IMR-90 (cell line): ENCODE results near the gene EEF2K. TPM values are rescaled to one million over a fixed set of nuclear protein-coding genes. Genes with fewer than 3 reads are reported as not detected.

Source experiments
- ATAC-seq: fragments of 200-7000 bp; cut with Tn5 transposase; 2 replicates; pipeline ENCODE4 v1.9.1; 2020; ENCODE audit warnings: low read depth, mild to moderate bottlenecking, moderate library complexity
- BruUV-seq: library from RNA; stranded (reverse); fragments of 400-500 nt; replicated peaks from 2 replicates; lab custom pipeline; 2021; lab: Mats Ljungman, UMichigan
- CTCF ChIA-PET: fragments of 300-600 bp; formaldehyde crosslinking; extraction: SDS; loops from one replicate; lab custom pipeline; 2021; ENCODE audit warnings: antibody characterized with exemption; lab: Yijun Ruan, JAX
- POLR2A ChIA-PET: fragments of 300-600 bp; sonication (Branson Sonifier 250); formaldehyde crosslinking; loops from one replicate; lab custom pipeline; 2022; ENCODE audit warnings: antibody characterized with exemption; ENCODE audit not compliant: unreplicated experiment; lab: Charles Lee
- DNase-seq: peaks from one replicate; pipeline ENCODE4 v3.0.0; 2013
- H2AFZ ChIP-seq: replicated peaks from 2 replicates; pipeline ENCODE3; 2013; ENCODE audit warnings: low read length, mild to moderate bottlenecking; ENCODE audit not compliant: poor library complexity
- H2AK5ac ChIP-seq: 2 replicates; pipeline ENCODE4 v1.6.1; 2013; ENCODE audit warnings: low read depth, low read length, inconsistent platforms
- H2AK9ac ChIP-seq: replicated peaks from 2 replicates; pipeline ENCODE3; 2013; ENCODE audit warnings: mild to moderate bottlenecking, low read depth, low read length, moderate library complexity; ENCODE audit not compliant: poor library complexity
- H2BK120ac ChIP-seq: 2 replicates; pipeline ENCODE4 v1.6.1; 2013; ENCODE audit warnings: low read depth, low read length, inconsistent platforms
- H2BK15ac ChIP-seq: 3 replicates; pipeline ENCODE4 v1.6.1; 2013; ENCODE audit warnings: low read depth, low read length, inconsistent platforms
- H2BK20ac ChIP-seq: 2 replicates; pipeline ENCODE4 v1.6.1; 2013; ENCODE audit warnings: low read depth, mild to moderate bottlenecking, inconsistent platforms, low read length, moderate library complexity
- H2BK5ac ChIP-seq: 2 replicates; pipeline ENCODE4 v1.6.1; 2013; ENCODE audit warnings: mild to moderate bottlenecking, low read depth, low read length, inconsistent platforms; ENCODE audit not compliant: poor library complexity, severe bottlenecking
- H3K14ac ChIP-seq: replicated peaks from 2 replicates; pipeline ENCODE4 v1.6.1; 2013; ENCODE audit warnings: low read depth, low read length, inconsistent platforms
- H3K18ac ChIP-seq: 2 replicates; pipeline ENCODE4 v1.6.1; 2013; ENCODE audit warnings: low read depth, low read length, control low read depth
- H3K23ac ChIP-seq: 2 replicates; pipeline ENCODE4 v1.6.1; 2013; ENCODE audit warnings: low read depth, low read length, inconsistent platforms
- H3K27ac ChIP-seq: 2 replicates; pipeline ENCODE4 v1.5.1; 2013; ENCODE audit warnings: mild to moderate bottlenecking, control low read depth, low read length; ENCODE audit not compliant: insufficient read depth
- H3K27me3 ChIP-seq: 2 replicates; pipeline ENCODE4 v1.6.1; 2013; ENCODE audit warnings: low read length; ENCODE audit not compliant: control insufficient read depth, insufficient read depth
- H3K36me3 ChIP-seq: 2 replicates; pipeline ENCODE4 v1.6.1; 2013; ENCODE audit warnings: low read length, mixed read lengths; ENCODE audit not compliant: control insufficient read depth, insufficient read depth
- H3K4ac ChIP-seq: 2 replicates; pipeline ENCODE4 v1.6.1; 2013; ENCODE audit warnings: low read depth, low read length, inconsistent platforms
- H3K4me1 ChIP-seq: 2 replicates; pipeline ENCODE4 v1.6.1; 2013; ENCODE audit warnings: low read length, mixed read lengths; ENCODE audit not compliant: control insufficient read depth, insufficient read depth
- H3K4me2 ChIP-seq: 2 replicates; pipeline ENCODE4 v1.6.1; 2013; ENCODE audit warnings: low read depth, mild to moderate bottlenecking, control low read depth, low read length, moderate library complexity
- H3K4me3 ChIP-seq: 2 replicates; pipeline ENCODE4 v1.5.1; 2013; ENCODE audit warnings: low read depth, mild to moderate bottlenecking, control low read depth, low read length, moderate library complexity; ENCODE audit not compliant: insufficient read depth
- H3K56ac ChIP-seq: 2 replicates; pipeline ENCODE4 v1.6.1; 2013; ENCODE audit warnings: low read length, inconsistent platforms; ENCODE audit not compliant: insufficient read depth; ENCODE audit errors: extremely low read depth
- H3K79me1 ChIP-seq, 2 experiments: 2 replicates each; pipeline ENCODE4 v1.6.1; 2013; ENCODE audit warnings: low read length in 2 of 2, inconsistent platforms in 1 of 2, low read depth in 1 of 2
- H3K9ac ChIP-seq: 2 replicates; pipeline ENCODE4 v1.6.1; 2013; ENCODE audit warnings: low read depth, low read length, control low read depth
- H3K9me1 ChIP-seq: 2 replicates; pipeline ENCODE4 v1.6.1; 2013; ENCODE audit warnings: low read length, inconsistent platforms; ENCODE audit not compliant: insufficient read depth
- H3K9me3 ChIP-seq: 2 replicates; pipeline ENCODE4 v1.6.1; 2013; ENCODE audit warnings: low read length; ENCODE audit not compliant: control insufficient read depth, insufficient read depth
- H4K20me1 ChIP-seq: 2 replicates; pipeline ENCODE4 v1.6.1; 2013; ENCODE audit warnings: low read length, inconsistent platforms; ENCODE audit not compliant: insufficient read depth
- H4K5ac ChIP-seq: 2 replicates; pipeline ENCODE4 v1.6.1; 2013; ENCODE audit warnings: mild to moderate bottlenecking, low read depth, low read length, control low read depth
- H4K8ac ChIP-seq, 2 experiments: 2 replicates each; pipeline ENCODE4 v1.6.1; 2013; ENCODE audit warnings: low read depth in 2 of 2, low read length in 2 of 2, control low read depth in 1 of 2, inconsistent platforms in 1 of 2
- H4K91ac ChIP-seq: 2 replicates; pipeline ENCODE4 v1.6.1; 2013; ENCODE audit warnings: low read depth, low read length, inconsistent platforms; ENCODE audit not compliant: insufficient read depth
- CHD1 ChIP-seq: IDR thresholded peaks from 2 replicates; pipeline ENCODE4 v1.6.1; 2012; ENCODE audit warnings: low read depth, low read length, improper control_type of control experiment
- ELK1 ChIP-seq: fragments of 150-350 bp; IDR thresholded peaks from 2 replicates; pipeline ENCODE4 v1.6.1; 2016; ENCODE audit warnings: low read depth, mild to moderate bottlenecking, low read length, moderate library complexity, borderline replicate concordance
- FOS ChIP-seq: fragments of 150-350 bp; IDR thresholded peaks from 2 replicates; pipeline ENCODE4 v1.6.1; 2016; ENCODE audit warnings: low read depth, low read length
- MAZ ChIP-seq: IDR thresholded peaks from 2 replicates; pipeline ENCODE4 v1.6.1; 2012; ENCODE audit warnings: low read depth, mild to moderate bottlenecking, low read length, improper control_type of control experiment, moderate library complexity, borderline replicate concordance
- MXI1 ChIP-seq: IDR thresholded peaks from 2 replicates; pipeline ENCODE4 v1.6.1; 2012; ENCODE audit warnings: low read depth, mild to moderate bottlenecking, low read length, moderate library complexity, borderline replicate concordance
- NFE2L2 ChIP-seq: fragments of 150-350 bp; IDR thresholded peaks from 2 replicates; pipeline ENCODE4 v1.6.1; 2016; ENCODE audit warnings: low read depth, mild to moderate bottlenecking, low read length
- POLR2A ChIP-seq: IDR thresholded peaks from 2 replicates; pipeline ENCODE4 v1.6.1; 2012; ENCODE audit warnings: mild to moderate bottlenecking, low read depth, low read length
- RFX5 ChIP-seq: IDR thresholded peaks from 2 replicates; pipeline ENCODE4 v1.8.0; 2012; ENCODE audit warnings: low read depth, mild to moderate bottlenecking, low read length, moderate library complexity
- SMC3 ChIP-seq: fragments of 150-350 bp; IDR thresholded peaks from 2 replicates; pipeline ENCODE4 v1.6.1; 2016; ENCODE audit warnings: low read depth, mild to moderate bottlenecking, antibody characterized with exemption, low read length, moderate library complexity
- USF2 ChIP-seq: fragments of 150-350 bp; IDR thresholded peaks from 2 replicates; pipeline ENCODE4 v1.6.1; 2017; ENCODE audit warnings: mild to moderate bottlenecking, antibody characterized with exemption, low read length, low read depth
- WGBS, 2 experiments: methylation state at CpG; one replicate each; pipeline versions ENCODE4 v1.1.5 to v1.1.7; 2013; ENCODE audit warnings: missing lambda C conversion rate in 2 of 2; ENCODE audit not compliant: insufficient read length in 1 of 2; ENCODE audit errors: extremely low coverage in 2 of 2; 5-methylcytosine and 5-hydroxymethylcytosine counted together
- dilution Hi-C: fragments of 300-500 bp; cut with HindIII; formaldehyde crosslinking; loops from one replicate; pipeline ENCODE4 v1.14.3; 2018; ENCODE audit warnings: low sequenced_read_pairs; ENCODE audit not compliant: unreplicated experiment
- in situ Hi-C: fragments of 300-500 bp; cut with MboI; formaldehyde crosslinking; loops from 3 replicates; pipeline ENCODE4 v1.14.3; 2019; ENCODE audit warnings: low sequenced_read_pairs, inconsistent platforms, mixed read lengths
- intact Hi-C: fragments of 100-400 bp; cut with micrococcal nuclease; formaldehyde crosslinking; loops from 2 replicates; pipeline ENCODE4 v1.10.0; 2022
- polyA plus RNA-seq, 3 experiments: library from polyadenylated mRNA; depleted of rRNA; stranded (reverse); fragments of >200 nt; gene quantifications; 2 replicates each; pipeline ENCODE4 v1.2.3, GENCODE V29; 2012; ENCODE audit warnings: low replicate concordance in 1 of 3
- total RNA-seq: library from RNA; depleted of rRNA; stranded (reverse); fragments of >200 nt; gene quantifications from 2 replicates; pipeline ENCODE4 v1.2.3, GENCODE V29; 2012

EEF2K gene
- total and polyA plus RNA-seq, 2 of the 4 experiments (the other 2 are of a cell fraction), result 9.7 to 16.5 TPM

DNA sequence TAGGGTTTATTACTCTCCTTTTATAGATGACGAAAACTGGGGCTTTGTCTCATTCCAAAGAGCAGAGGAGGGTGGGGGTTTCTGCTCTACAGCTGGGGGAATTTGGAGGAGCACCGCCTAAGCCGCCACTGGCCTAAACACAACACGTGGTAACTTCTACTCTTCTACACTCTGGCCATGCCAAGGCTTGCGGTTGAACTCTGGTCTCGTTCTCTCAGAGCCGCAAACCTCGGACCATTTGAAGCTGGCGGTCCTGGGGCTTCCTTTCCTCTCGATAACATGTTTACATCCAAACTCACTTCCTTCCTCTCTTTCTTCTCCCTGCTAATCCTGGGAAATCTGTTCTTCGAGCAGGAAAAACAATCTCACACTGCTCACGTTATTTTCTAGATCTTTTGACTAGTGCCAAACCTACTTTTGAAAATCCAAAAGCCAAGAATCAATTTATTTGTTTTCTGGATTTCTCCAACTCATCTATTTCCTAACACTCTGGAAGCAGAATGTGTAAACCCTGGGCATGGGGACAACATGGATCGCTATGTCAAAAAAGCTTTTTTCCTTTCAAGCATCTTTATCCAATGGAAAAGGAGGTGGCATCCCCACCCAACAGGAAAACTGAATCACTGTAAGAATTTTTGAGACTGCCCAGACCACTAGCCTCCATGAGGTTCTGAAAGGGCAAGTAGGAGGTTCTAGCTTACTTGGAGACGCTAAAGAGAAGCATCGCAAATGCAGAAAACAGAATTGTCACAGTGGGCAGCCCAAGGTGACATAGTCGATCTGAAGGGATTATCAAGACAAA lies 13.6 kb upstream of the EEF2K start:
- intact Hi-C loops, result loop anchor here (1.0 kb wide), 1 partner anchor 105 kb away; the partner anchor contains the start of gene POLR3E
- dilution Hi-C loops, result no loop called here
- Histone ChIP-seq H4K20me1 (no peaks in the 10 kb centered on the region), H2AFZ (peak overlapping the region; percentile 90), H3K36me3 (no peaks in the 10 kb centered on the region), H3K9ac (peak overlapping the region; percentile 51), H3K79me1 (peaks cover 0 to 3% of the 10 kb centered on the region in 2 experiments; a peak in 1 of 4 replicates), H3K18ac (peak overlapping the region; percentile 22; the same call in 1 of the 2 replicates), H2AK5ac (peak overlapping the region; percentile 33; the same call in 1 of the 2 replicates), H3K27me3 (no peaks in the 10 kb centered on the region), H3K9me3 (no peaks in the 10 kb centered on the region), H3K4me2 (peak overlapping the region; percentile 64), H3K56ac (peak overlapping the region; percentile 39; the same call in 1 of the 2 replicates), H3K14ac (peak overlapping the region; percentile 78), H3K27ac (peak overlapping the region; percentile 18), H3K4me1 (peaks cover 4% of the 10 kb centered on the region; the same call in 1 of the 2 replicates), H2BK120ac (peak overlapping the region; percentile 74), H2BK5ac (peak overlapping the region; percentile 77), H4K8ac (peak overlapping the region; percentile 69 to 94), H3K4me3 (peak overlapping the region; percentile 28; the same call in 1 of the 2 replicates), H4K5ac (peak overlapping the region; percentile 20), H2BK20ac (peak overlapping the region; percentile 27; the same call in 1 of the 2 replicates), H3K23ac (peak overlapping the region; percentile 81; the same call in 1 of the 2 replicates), H3K9me1 (peaks cover 7% of the 10 kb centered on the region; the same call in 1 of the 2 replicates), H2AK9ac (peak overlapping the region; percentile 53), H2BK15ac (peak overlapping the region; percentile 5; the same call in 1 of the 3 replicates), H3K4ac (peak overlapping the region; percentile 87), H4K91ac (peak overlapping the region; percentile 82)
- TF ChIP-seq SMC3, result no peak
- TF ChIP-seq RFX5, result no peak
- no peak; the same call in none of the 2 replicates for TF ChIP-seq POLR2A
- TF ChIP-seq NFE2L2, result no peak
- TF ChIP-seq CHD1, result no peak
- TF ChIP-seq MXI1, result peak; percentile 40; the same call in 1 of the 2 replicates
- TF ChIP-seq ELK1, result no peak
- TF ChIP-seq FOS, result no peak
- TF ChIP-seq USF2, result peak; percentile 91
- peak; percentile 79; the same call in 1 of the 2 replicates for TF ChIP-seq MAZ
- in situ Hi-C loops, result no loop called here
- BruUV-seq, result no TSS peak
- ChIA-PET POLR2A (interaction anchor here (0.6 kb wide), 1 partner anchor 14 kb away, joined by 3 read pairs; the partner anchor contains the start of gene EEF2K), CTCF (interaction anchor here (1.3 to 1.5 kb wide), 3 partner anchors 108 to 191 kb away, joined by 3 to 5 read pairs (median 5); no protein-coding TSS in a partner anchor)
- ATAC-seq (peak; percentile 1; the same call in 1 of the 2 replicates), DNase-seq (peak; percentile 91)
- 11% methylated on average over 8 of the region's 16 CpGs; no CpG with 5 or more reads in 1 of the 2 experiments for WGBS, 2 experiments
